Small intestine (tissue), 7 donors: ENCODE results near the gene CNR1. TPM values are rescaled to one million over a fixed set of nuclear protein-coding genes. Genes with fewer than 3 reads are reported as not detected.

ENCODE experiments used
- DNase-seq, 2 donors: peaks; one replicate each; pipeline versions ENCODE4 v3.0.0 to v3.0.0-alpha.2; 2013
- FAIRE-seq: peaks from 2 replicates; lab custom pipeline; 2012; peaks lifted over from hg19 to GRCh38; lab: Jason Lieb, UNC
- H3K27ac ChIP-seq, 3 donors: one replicate each; pipeline ENCODE4 v1.5.1; 2013; ENCODE audit warnings: low read length in 2 of 3, mild to moderate bottlenecking in 2 of 3, control low read depth in 1 of 3, inconsistent platforms in 1 of 3, low read depth in 1 of 3, moderate library complexity in 1 of 3
- H3K27me3 ChIP-seq, 3 donors: one replicate each; pipeline ENCODE4 v1.6.1; 2013; ENCODE audit warnings: low read length in 3 of 3, inconsistent platforms in 1 of 3; ENCODE audit not compliant: control insufficient read depth in 3 of 3, insufficient read depth in 3 of 3
- H3K36me3 ChIP-seq, 3 donors: one replicate each; pipeline ENCODE4 v1.6.1; 2013; ENCODE audit warnings: low read length in 3 of 3, inconsistent platforms in 1 of 3, low read depth in 1 of 3, mild to moderate bottlenecking in 1 of 3, moderate library complexity in 1 of 3; ENCODE audit not compliant: control insufficient read depth in 3 of 3, insufficient read depth in 2 of 3
- H3K4me1 ChIP-seq, 3 donors: one replicate each; pipeline ENCODE4 v1.6.1; 2013; ENCODE audit warnings: low read length in 2 of 3, inconsistent platforms in 1 of 3, low read depth in 1 of 3, mild to moderate bottlenecking in 1 of 3, moderate library complexity in 1 of 3; ENCODE audit not compliant: control insufficient read depth in 3 of 3, insufficient read depth in 2 of 3
- H3K4me3 ChIP-seq, 3 donors: one replicate each; pipeline ENCODE4 v1.5.1; 2013; ENCODE audit warnings: low read length in 3 of 3, control low read depth in 1 of 3, inconsistent platforms in 1 of 3, low read depth in 1 of 3, mild to moderate bottlenecking in 1 of 3, moderate library complexity in 1 of 3
- H3K9me3 ChIP-seq, 2 donors: one replicate each; pipeline ENCODE4 v1.6.1; 2013; ENCODE audit warnings: low read depth in 1 of 2, low read length in 1 of 2; ENCODE audit not compliant: control insufficient read depth in 2 of 2, insufficient read depth in 1 of 2
- WGBS, 3 donors: extraction: QIAGEN DNeasy Blood & Tissue Kit; methylation state at CpG; one replicate each; pipeline ENCODE4 v1.1.7; 2013; 5-methylcytosine and 5-hydroxymethylcytosine counted together
- polyA plus RNA-seq, 4 donors: library from polyadenylated mRNA; stranded (reverse) in 3 of 4; unstranded in 1 of 4; fragments of 200-250 nt in 3 of 4; fragments of 120-200 nt in 1 of 4; gene quantifications; one replicate each; pipeline versions ENCODE4 v1.2.1 to v1.2.3, GENCODE V29; 2013
- donor health status: healthy with polysubstance abuse.
- donor health status: control.
- donor health status: control.
- donor health status: Bipolar disorder and iron deficiency.
- donor health status: healthy.

CNR1 gene
- polyA plus RNA-seq, 4 donors: 0.27 to 5.6 (median 0.87) TPM; not detected in 1

GRCh38 chr6:88177961-88178464 is 11.9 kb upstream of the CNR1 start:
- no peak overlapping the region for H3K27ac ChIP-seq
- no peaks in the 10 kb centered on the region for H3K36me3 ChIP-seq
- DNase-seq (peak in 1 of 2 donors; percentile 6), FAIRE-seq (no peak)
- no peaks in the 10 kb centered on the region for H3K9me3 ChIP-seq
- H3K4me1 ChIP-seq: no peaks in the 10 kb centered on the region
- H3K27me3 ChIP-seq: peaks cover 0 to 4% (median 4%) of the 10 kb centered on the region in 3 donors
- H3K4me3 ChIP-seq: no peak overlapping the region
- 46 to 60% (median 56%) methylated on average over 3 of the region's 3 CpGs for WGBS, 3 donors

- H3K27me3 ChIP-seq: peaks cover 0 to 8% (median 4%) of the 10 kb centered on the region in 3 donors
- FAIRE-seq: no peak
- no peak for DNase-seq
- 75 to 78% (median 76%) methylated on average over 3 to 4 of the region's 4 CpGs for WGBS, 3 donors
- H3K9me3 ChIP-seq: no peaks in the 10 kb centered on the region
- no peaks in the 10 kb centered on the region for H3K4me1 ChIP-seq
- H3K4me3 ChIP-seq: no peak overlapping the region
- H3K27ac ChIP-seq: no peak overlapping the region
- H3K36me3 ChIP-seq: no peaks in the 10 kb centered on the region
Observed at GRCh38 chr6:88174906-88175305, 8.8 kb upstream of the CNR1 start.

GRCh38 chr6:88171312-88171711 is 5.2 kb upstream of the CNR1 start:
- no peaks in the 10 kb centered on the region for H3K9me3 ChIP-seq
- H3K27ac ChIP-seq: no peak overlapping the region
- peaks cover 4 to 40% (median 22%) of the 10 kb centered on the region in 3 donors for H3K27me3 ChIP-seq
- no peak for DNase-seq
- no peak for FAIRE-seq
- no peaks in the 10 kb centered on the region for H3K36me3 ChIP-seq
- H3K4me3 ChIP-seq: no peak overlapping the region
- 90 to 98% (median 90%) methylated on average over 2 of the region's 2 CpGs for WGBS, 3 donors
- peaks cover 0 to 8% (median 0%) of the 10 kb centered on the region in 3 donors for H3K4me1 ChIP-seq

- FAIRE-seq: no peak
- no peak overlapping the region for H3K4me3 ChIP-seq
- DNase-seq: no peak
- no peak overlapping the region for H3K27ac ChIP-seq
- H3K36me3 ChIP-seq: no peaks in the 10 kb centered on the region
- peaks cover 4 to 50% (median 25%) of the 10 kb centered on the region in 3 donors for H3K27me3 ChIP-seq
- 40 to 72% (median 53%) methylated on average over 3 of the region's 3 CpGs for WGBS, 3 donors
- peaks cover 0 to 13% (median 0%) of the 10 kb centered on the region in 3 donors for H3K4me1 ChIP-seq
- H3K9me3 ChIP-seq: no peaks in the 10 kb centered on the region
Observed at GRCh38 chr6:88168362-88168761, 2.2 kb upstream of the CNR1 start.

GRCh38 chr6:88167352-88167937 is 1.3 kb upstream of the CNR1 start:
- FAIRE-seq (no peak), DNase-seq (peak in 1 of 2 donors; percentile 33)

GRCh38 chr6:88166493-88167351 is 575 bp upstream of the CNR1 start:
- 1% methylated on average over 67 to 103 of the region's 103 CpGs for WGBS, 3 donors
- Histone ChIP-seq H3K4me3 (peak overlapping the region; percentile 42 to 59 (median 43)), H3K36me3 (no peaks in the 10 kb centered on the region), H3K9me3 (no peaks in the 10 kb centered on the region), H3K4me1 (peaks cover 0 to 13% (median 0%) of the 10 kb centered on the region in 3 donors), H3K27ac (peak overlapping the region in 1 of 3 donors; percentile 14), H3K27me3 (peaks cover 4 to 50% (median 27%) of the 10 kb centered on the region in 3 donors)
- DNase-seq (peak in 1 of 2 donors; percentile 48), FAIRE-seq (no peak)

More at GRCh38 chr6:88167352-88167937, 1.3 kb upstream of the CNR1 start:
- Histone ChIP-seq H3K36me3 (no peaks in the 10 kb centered on the region), H3K4me3 (peak overlapping the region; percentile 11 to 59 (median 15)), H3K9me3 (no peaks in the 10 kb centered on the region), H3K4me1 (peaks cover 0 to 13% (median 0%) of the 10 kb centered on the region in 3 donors), H3K27ac (no peak overlapping the region), H3K27me3 (peaks cover 4 to 50% (median 25%) of the 10 kb centered on the region in 3 donors)
- WGBS, 3 donors: 2 to 6% (median 5%) methylated on average over 40 of the region's 40 CpGs

GRCh38 chr6:88165087-88165843 is 882 bp downstream of the CNR1 start:
- no peak overlapping the region for H3K27ac ChIP-seq
- H3K4me1 ChIP-seq: peaks cover 0 to 13% (median 0%) of the 10 kb centered on the region in 3 donors
- no peak for DNase-seq
- WGBS, 3 donors: 3 to 7% (median 6%) methylated on average over 18 of the region's 18 CpGs
- H3K27me3 ChIP-seq: peaks cover 4 to 46% (median 27%) of the 10 kb centered on the region in 3 donors
- H3K4me3 ChIP-seq: peak overlapping the region; percentile 43 to 59 (median 55)
- no peaks in the 10 kb centered on the region for H3K36me3 ChIP-seq
- no peaks in the 10 kb centered on the region for H3K9me3 ChIP-seq
- FAIRE-seq: no peak

- FAIRE-seq: no peak
- WGBS, 3 donors: 69 to 76% (median 74%) methylated on average over 4 of the region's 4 CpGs
- Histone ChIP-seq H3K27me3 (peaks cover 4 to 38% (median 24%) of the 10 kb centered on the region in 3 donors), H3K36me3 (no peaks in the 10 kb centered on the region), H3K4me3 (no peak overlapping the region), H3K27ac (no peak overlapping the region), H3K9me3 (no peaks in the 10 kb centered on the region), H3K4me1 (peaks cover 0 to 13% (median 0%) of the 10 kb centered on the region in 3 donors)
- DNase-seq: no peak
Observed at GRCh38 chr6:88164061-88164460, 2.1 kb downstream of the CNR1 start.
